C4-2B (cell line): ENCODE data around the gene KIAA1755.

Experiments used
- CTCF ChIP-seq: fragments of 450-650 bp; conservative IDR thresholded peaks from 2 replicates; pipeline ENCODE4 v1.5.1; 2017; ENCODE audit warnings: mild to moderate bottlenecking
- ZFX ChIP-seq: fragments of 450-650 bp; IDR thresholded peaks from 2 replicates; pipeline ENCODE4 v1.6.1; 2017

GRCh38 chr20:38302786-38303185, 42.3 kb upstream of the KIAA1755 start:
- no peak for TF ChIP-seq CTCF
- no peak for TF ChIP-seq ZFX
